GM19238 (cell line): Measurements from ENCODE around the gene PRKAG1.
A peak's percentile ranks its signal among the peaks of the same experiment; 100 is the strongest.
"Not testable (repeated sequence)": the region's sequence is repeated elsewhere in the genome, so short reads cannot be mapped to it uniquely, and the experiment has no call there.

ENCODE experiments used
- DNase-seq: peaks from one replicate; pipeline ENCODE4 v3.0.0; 2011; ENCODE audit warnings: low spot score; ENCODE audit not compliant: insufficient read length

The PRKAG1 gene

GRCh38 chr12:49018261-49019119, at the start of gene PRKAG1:
TSS of gene PRKAG1 (minus strand) at chr12:49018776. CDS start at chr12:49018740, 36 bp downstream.
- DNase-seq: peak; percentile 99

DNA sequence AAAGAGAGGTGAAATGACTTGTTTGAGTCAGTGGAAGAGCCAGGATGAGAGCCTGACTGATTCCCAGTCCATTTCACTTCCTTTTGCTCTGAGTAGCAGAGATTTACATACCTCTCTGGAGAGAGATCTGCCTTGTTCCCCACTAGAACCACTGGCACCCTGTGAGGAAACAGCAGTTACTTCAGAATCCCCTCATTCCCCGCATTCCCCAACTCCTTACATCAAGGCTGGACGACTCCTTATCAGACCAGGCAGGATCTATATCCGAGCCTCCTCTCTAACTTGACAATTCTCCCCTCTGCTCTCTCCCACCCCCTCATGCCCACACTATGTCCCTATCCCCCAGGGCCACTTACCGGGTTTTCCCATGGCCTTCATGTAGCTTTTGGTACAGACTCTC, 47.5 kb upstream of the PRKAG1 start:
- DNase-seq: no peak

DNA sequence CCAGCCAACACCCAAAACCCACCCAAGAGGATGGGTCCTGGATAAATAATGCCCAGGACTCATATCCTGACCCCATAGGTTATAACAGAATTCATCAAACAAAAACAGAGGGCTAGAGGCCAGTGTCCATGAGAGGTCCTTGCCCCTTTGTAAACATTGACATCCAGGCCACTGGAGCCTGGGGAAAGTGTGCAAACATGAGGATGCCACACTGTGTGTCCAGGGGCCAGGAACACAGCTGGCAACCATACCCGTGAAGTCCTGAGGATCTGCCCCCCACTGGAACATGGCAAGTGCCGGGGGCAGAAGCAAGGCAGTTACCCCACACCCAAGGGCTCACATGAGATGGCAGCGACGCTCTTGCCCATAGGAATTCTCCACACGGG, 46.2 kb upstream of the PRKAG1 start:
- DNase-seq: no peak

DNA sequence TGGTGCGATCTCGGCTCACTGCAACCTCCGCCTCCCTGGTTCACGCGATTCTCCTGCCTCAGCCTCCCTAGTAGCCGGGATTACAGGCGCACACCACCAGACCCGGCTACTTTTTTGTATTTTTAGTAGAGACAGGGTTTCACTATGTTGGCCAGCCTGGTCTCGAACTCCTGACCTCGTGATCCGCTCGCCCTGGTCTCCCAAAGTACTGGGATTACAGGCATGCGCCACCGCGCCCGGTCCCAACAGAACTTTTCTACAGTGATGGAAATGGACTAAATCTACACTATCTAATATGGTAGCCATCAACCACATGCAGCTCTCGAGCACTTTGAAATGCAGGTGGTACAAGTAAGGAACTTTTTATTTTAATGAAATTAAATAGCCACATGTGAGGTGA, 43.3 kb upstream of the PRKAG1 start:
- not testable (repeated sequence) for DNase-seq

GRCh38 chr12:49061157-49061650, 42.6 kb upstream of the PRKAG1 start:
- no peak for DNase-seq

GRCh38 chr12:49060237-49061156, 41.9 kb upstream of the PRKAG1 start, which contains the start of gene KMT2D:
TSS of gene KMT2D (minus strand) at chr12:49060794. CDS start at chr12:49055324, 5,470 bp downstream.
- peak; percentile 91 for DNase-seq

- no peak for DNase-seq
Observed at GRCh38 chr12:49059299-49060171, 41.0 kb upstream of the PRKAG1 start.

- DNase-seq: no peak
Observed at GRCh38 chr12:49059045-49059298, 40.4 kb upstream of the PRKAG1 start.

GRCh38 chr12:49058366-49059044, 39.9 kb upstream of the PRKAG1 start:
- no peak for DNase-seq

DNA sequence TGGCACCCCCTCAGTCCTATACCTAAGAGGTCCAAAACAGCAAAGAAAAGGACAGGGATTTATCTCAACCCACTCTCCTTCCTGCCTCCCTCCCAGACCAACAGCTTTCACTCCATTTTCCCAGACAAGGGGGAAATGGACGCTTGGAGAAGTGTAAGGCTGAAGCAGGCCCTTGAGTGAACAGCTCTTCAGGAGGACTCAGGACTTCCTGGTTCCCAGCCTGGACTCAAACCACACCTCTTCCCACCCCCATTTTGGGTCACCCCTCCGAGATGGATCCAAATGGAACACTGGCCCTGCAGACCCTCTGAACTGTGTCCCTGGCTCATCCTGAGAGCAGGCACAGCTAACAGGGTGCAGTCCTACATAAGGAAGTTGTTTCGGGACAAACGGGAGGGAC, 39.3 kb upstream of the PRKAG1 start:
- DNase-seq: no peak

- DNase-seq: peak; percentile 89
Observed at GRCh38 chr12:49055978-49056754, 37.6 kb upstream of the PRKAG1 start.

DNA sequence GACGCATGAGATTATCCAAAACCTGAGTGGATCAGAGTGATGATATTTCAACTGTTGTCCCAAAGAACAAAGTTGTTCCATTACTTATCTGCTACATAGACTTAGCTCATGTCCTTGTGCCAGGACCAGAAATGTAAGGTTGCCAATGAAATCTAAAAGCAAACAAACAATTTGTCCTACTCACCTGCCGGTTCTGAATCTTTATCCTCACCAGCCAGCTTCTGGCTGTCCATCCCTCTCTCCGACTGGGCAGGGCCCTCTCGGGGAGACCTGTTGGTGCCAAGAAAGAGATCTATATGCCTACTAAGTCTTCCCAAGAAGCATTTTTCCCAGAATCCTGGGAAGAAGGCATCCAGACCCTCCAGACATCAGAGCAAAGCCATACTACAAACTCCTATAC, 36.5 kb upstream of the PRKAG1 start:
- no peak for DNase-seq

DNA sequence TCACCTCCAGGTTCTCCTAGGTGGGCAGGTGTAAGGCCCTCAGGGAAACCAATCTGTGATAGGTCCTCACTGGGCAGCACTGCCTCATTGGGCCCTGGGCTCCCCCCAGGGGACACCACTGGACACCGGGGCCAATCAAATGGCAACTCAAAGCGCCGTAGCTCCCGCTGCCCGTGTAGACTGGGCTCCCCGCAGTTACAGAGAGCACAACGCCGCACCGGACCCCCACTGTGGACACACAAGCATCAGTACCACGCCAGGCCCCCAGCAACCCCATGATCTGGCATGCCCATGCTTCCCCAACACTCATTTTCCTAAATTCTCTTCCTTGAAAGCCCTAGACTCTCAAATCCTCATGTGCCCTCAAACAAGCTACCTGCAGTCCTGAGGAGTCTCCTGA, 35.9 kb upstream of the PRKAG1 start:
- DNase-seq: no peak

DNA sequence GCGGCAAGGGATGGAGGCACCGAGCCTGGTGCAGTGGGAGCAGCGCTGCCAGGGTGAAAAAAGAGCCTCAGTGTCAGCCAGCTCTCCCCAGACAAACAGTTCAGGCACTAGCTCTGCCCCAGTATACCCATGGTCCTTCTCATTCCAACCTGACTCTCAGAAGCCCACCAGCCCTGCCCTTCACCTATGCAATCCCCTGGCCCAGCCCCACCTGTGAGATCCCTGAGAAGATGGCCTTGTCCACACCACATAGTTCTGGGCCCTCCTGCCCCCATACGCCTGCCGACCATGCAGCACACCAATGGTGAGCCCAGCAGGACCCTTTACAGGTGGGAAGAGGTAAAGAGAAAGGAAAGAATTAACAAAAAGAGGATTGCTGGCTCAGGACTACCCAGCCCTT, 35.5 kb upstream of the PRKAG1 start:
- no peak for DNase-seq

GRCh38 chr12:49052451-49053208, 34.1 kb upstream of the PRKAG1 start:
- DNase-seq: no peak

- DNase-seq: no peak
Observed at GRCh38 chr12:49051777-49052438, 33.3 kb upstream of the PRKAG1 start.

DNA sequence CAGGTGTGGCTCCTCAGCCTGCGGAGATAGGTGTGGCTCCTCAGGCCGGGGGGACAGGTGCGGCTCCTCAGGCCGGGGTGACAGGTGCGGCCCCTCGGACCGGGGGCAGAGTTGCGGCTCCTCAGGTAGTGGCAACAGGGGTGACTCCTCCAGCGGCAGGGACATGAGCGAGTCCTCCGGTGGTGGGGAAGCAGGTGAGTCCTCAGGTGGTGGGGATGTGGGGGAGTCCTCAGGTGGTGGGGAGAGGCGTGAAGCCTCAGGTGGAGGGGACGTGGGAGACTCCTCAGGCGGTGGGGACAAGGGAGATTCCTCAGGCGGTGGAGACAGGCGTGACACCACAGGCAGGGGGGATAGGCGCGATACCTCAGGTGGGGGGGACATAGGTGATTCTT, 32.8 kb upstream of the PRKAG1 start:
- no peak for DNase-seq

DNA sequence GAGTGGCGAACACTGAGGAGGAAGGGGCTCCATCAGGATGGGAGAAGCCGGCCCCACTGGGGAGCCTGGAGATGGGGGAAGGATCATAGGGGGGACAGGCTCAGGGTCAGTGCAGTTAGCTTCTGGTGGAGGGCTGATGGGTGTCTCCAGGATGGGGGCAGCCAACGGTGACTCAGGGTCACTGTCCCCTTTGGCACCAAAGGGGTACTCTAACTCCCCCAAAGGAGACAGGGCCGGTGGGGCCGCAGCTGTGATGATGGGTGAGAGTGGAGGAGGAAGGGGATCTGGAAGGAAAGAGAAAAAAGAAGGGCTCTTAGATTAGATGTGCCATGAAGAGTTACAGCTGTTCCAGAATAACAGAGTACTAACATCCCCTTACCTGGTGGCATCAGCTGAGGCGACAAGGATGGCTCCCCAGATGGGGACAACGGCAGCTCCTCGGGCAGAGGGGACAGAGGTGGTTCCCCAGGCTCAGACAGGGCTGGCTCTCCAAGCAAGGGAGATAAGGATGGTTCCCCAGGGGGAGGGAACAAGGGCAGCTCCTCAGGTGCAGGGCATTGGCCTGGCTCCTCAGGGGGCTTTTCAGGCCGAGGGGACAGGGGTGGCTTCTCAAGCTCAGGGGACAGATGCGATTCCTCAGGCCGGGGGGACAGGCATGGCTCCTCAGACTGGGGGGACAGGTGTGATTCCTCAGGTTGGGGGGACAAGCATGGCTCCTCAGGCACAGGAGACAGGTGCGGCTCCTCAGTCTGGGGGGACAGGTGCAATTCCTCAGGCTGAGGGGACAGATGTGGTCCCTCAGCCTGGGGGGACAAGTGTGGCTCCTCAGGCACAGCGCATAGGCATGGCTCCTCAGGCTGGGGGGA, 32.2 kb upstream of the PRKAG1 start:
- DNase-seq: no peak
